ENCODE data around the gene KRTAP12-4. TPM values are rescaled to one million over a fixed set of nuclear protein-coding genes. Genes with fewer than 3 reads are reported as not detected.
"Not testable (repeated sequence)": the region's sequence is repeated elsewhere in the genome, so short reads cannot be mapped to it uniquely, and the experiment has no call there.

Gene KRTAP12-4
- total RNA-seq, 1 donor from 2014 or later, result not detected

- no peak for TF ChIP-seq CTCF (conservative IDR thresholded peaks at IDR 0.05)
- Mint-ChIP-seq H3K27ac (no peak overlapping the region), H3K27me3 (peaks cover 3% of the 10 kb centered on the region), H3K9me3 (peaks cover 20% of the 10 kb centered on the region), H3K36me3 (no peaks in the 10 kb centered on the region), H3K4me1 (ENCODE audit: unreplicated experiment) (no peaks in the 10 kb centered on the region), H3K4me3 (no peak overlapping the region)
- DNase-seq (ENCODE audit: extremely low spot score, unreplicated experiment), result peak; percentile 48
Measured at GRCh38 chr21:44636209-44637017, 18.0 kb downstream of the KRTAP12-4 start.

- H3K27me3 Mint-ChIP-seq, result peaks cover 3% of the 10 kb centered on the region
- no peak for TF ChIP-seq CTCF (conservative IDR thresholded peaks at IDR 0.05)
- H3K36me3 Mint-ChIP-seq, result no peaks in the 10 kb centered on the region
- no peak overlapping the region for H3K27ac Mint-ChIP-seq
- H3K4me1 Mint-ChIP-seq (ENCODE audit: unreplicated experiment), result no peaks in the 10 kb centered on the region
- peaks cover 24% of the 10 kb centered on the region for H3K9me3 Mint-ChIP-seq
- H3K4me3 Mint-ChIP-seq, result no peak overlapping the region
- no peak for DNase-seq (ENCODE audit: extremely low spot score, unreplicated experiment)
Measured at GRCh38 chr21:44632067-44632466, 22.4 kb downstream of the KRTAP12-4 start.

- Mint-ChIP-seq H3K27ac (no peak overlapping the region), H3K4me1 (ENCODE audit: unreplicated experiment) (no peaks in the 10 kb centered on the region), H3K36me3 (no peaks in the 10 kb centered on the region), H3K9me3 (peaks cover 24% of the 10 kb centered on the region), H3K4me3 (no peak overlapping the region), H3K27me3 (peaks cover 3% of the 10 kb centered on the region)
- DNase-seq (ENCODE audit: extremely low spot score, unreplicated experiment), result no peak
- no peak for TF ChIP-seq CTCF (conservative IDR thresholded peaks at IDR 0.05)
Measured at GRCh38 chr21:44630440-44630839, 24.0 kb downstream of the KRTAP12-4 start.

- no peak overlapping the region for H3K27ac Mint-ChIP-seq
Measured at GRCh38 chr21:44628707-44629391, 25.6 kb downstream of the KRTAP12-4 start.

GRCh38 chr21:44627831-44628233 is 26.6 kb downstream of the KRTAP12-4 start:
- H3K9me3 Mint-ChIP-seq, result peaks cover 33% of the 10 kb centered on the region
- H3K27me3 Mint-ChIP-seq; H3K4me1 Mint-ChIP-seq (ENCODE audit: unreplicated experiment); DNase-seq (ENCODE audit: extremely low spot score, unreplicated experiment); H3K27ac Mint-ChIP-seq; H3K36me3 Mint-ChIP-seq; H3K4me3 Mint-ChIP-seq: not testable (repeated sequence)

More at GRCh38 chr21:44628707-44629391, 25.6 kb downstream of the KRTAP12-4 start:
- Mint-ChIP-seq H3K9me3 (peaks cover 27% of the 10 kb centered on the region), H3K4me1 (ENCODE audit: unreplicated experiment) (no peaks in the 10 kb centered on the region), H3K27me3 (peaks cover 3% of the 10 kb centered on the region), H3K4me3 (no peak overlapping the region), H3K36me3 (no peaks in the 10 kb centered on the region)
- TF ChIP-seq CTCF (conservative IDR thresholded peaks at IDR 0.05), result no peak
- no peak for DNase-seq (ENCODE audit: extremely low spot score, unreplicated experiment)

GRCh38 chr21:44627181-44627822 is 27.2 kb downstream of the KRTAP12-4 start:
- H3K27me3 Mint-ChIP-seq; H3K4me3 Mint-ChIP-seq; H3K27ac Mint-ChIP-seq; DNase-seq (ENCODE audit: extremely low spot score, unreplicated experiment); H3K36me3 Mint-ChIP-seq; H3K4me1 Mint-ChIP-seq (ENCODE audit: unreplicated experiment): not testable (repeated sequence)
- H3K9me3 Mint-ChIP-seq, result peaks cover 32% of the 10 kb centered on the region
